A549 (cell line): Measurements from ENCODE around the gene NEUROG2. TPM values are rescaled to one million over a fixed set of nuclear protein-coding genes. Genes with fewer than 3 reads are reported as not detected.
"Not testable (repeated sequence)": the region's sequence is repeated elsewhere in the genome, so short reads cannot be mapped to it uniquely, and the experiment has no call there.

ENCODE experiments used
- ATAC-seq, 2 experiments: fragments of 200-7000 bp in 1 of 2; fragments of >200 bp in 1 of 2; cut with Nextera tagmentation in 1 of 2; cut with Tn5 transposase in 1 of 2; 3 replicates each; pipeline versions ENCODE4 v1.8.0 to v1.9.1; 2018 to 2020; ENCODE audit warnings: mild to moderate bottlenecking in 1 of 2, moderate library complexity in 1 of 2
- CTCF ChIA-PET: fragments of 300-600 bp; sonication (Branson Sonifier 250); formaldehyde crosslinking; extraction: SDS; loops from one replicate; lab custom pipeline; 2021; ENCODE audit warnings: antibody characterized with exemption, inconsistent platforms; lab: Yijun Ruan, JAX
- POLR2A ChIA-PET: fragments of 350-600 bp; formaldehyde crosslinking; extraction: SDS; loops from one replicate; lab custom pipeline; 2021; ENCODE audit warnings: antibody characterized with exemption, inconsistent platforms; lab: Yijun Ruan, JAX
- DNase-seq, 2 experiments: peaks; one replicate each; pipeline versions ENCODE4 v3.0.0 to v3.0.0-alpha.2; 2011 to 2016; ENCODE audit warnings: low read depth in 1 of 2, low spot score in 1 of 2
- FAIRE-seq: peaks from 2 replicates; lab custom pipeline; 2011; peaks lifted over from hg19 to GRCh38; lab: Jason Lieb, UNC
- H3K27ac ChIP-seq, 2 experiments: fragments of >200 bp; sonication (Bioruptor Twin); formaldehyde crosslinking; 3 replicates each; pipeline ENCODE4 v1.5.1; 2016 to 2017
- H3K4me1 ChIP-seq: fragments of >200 bp; sonication (Bioruptor Twin); formaldehyde crosslinking; 3 replicates; pipeline ENCODE4 v1.6.1; 2016
- H3K4me2 ChIP-seq: fragments of >200 bp; sonication (Bioruptor Twin); formaldehyde crosslinking; 3 replicates; pipeline ENCODE4 v1.6.1; 2016
- H3K4me3 ChIP-seq: fragments of >200 bp; sonication (Bioruptor Twin); formaldehyde crosslinking; 3 replicates; pipeline ENCODE4 v1.5.1; 2016
- H3K9me3 ChIP-seq: fragments of >200 bp; sonication (Bioruptor Twin); formaldehyde crosslinking; 3 replicates; pipeline ENCODE4 v1.6.1; 2016
- BCL3 ChIP-seq: fragments of >200 bp; sonication (Bioruptor Twin); formaldehyde crosslinking; IDR thresholded peaks from 3 replicates; pipeline ENCODE4 v1.6.1; 2016
- CHD2 ChIP-seq: fragments of 150-350 bp; IDR thresholded peaks from 2 replicates; pipeline ENCODE4 v1.6.1; 2014; ENCODE audit warnings: low read length; ENCODE audit not compliant: partially characterized antibody
- CTCF ChIP-seq: fragments of >200 bp; sonication (Bioruptor Twin); formaldehyde crosslinking; IDR thresholded peaks from 3 replicates; pipeline ENCODE4 v1.5.1; 2016
- EP300 ChIP-seq, 2 experiments: fragments of >200 bp; sonication (Bioruptor Twin); formaldehyde crosslinking; IDR thresholded peaks; 2 replicates in 1 of 2; 3 replicates in 1 of 2; pipeline ENCODE4 v1.6.1; 2016 to 2017
- FOSL2 ChIP-seq, 2 experiments: fragments of 450-650 bp in 1 of 2; fragments of >200 bp in 1 of 2; sonication (Bioruptor Twin) in 1 of 2; formaldehyde crosslinking; IDR thresholded peaks; 2 replicates each; pipeline versions ENCODE4 v1.5.0 to v1.6.1; 2016 to 2020; ENCODE audit warnings: mild to moderate bottlenecking in 1 of 2, moderate library complexity in 1 of 2
- HOXA7 ChIP-seq: fragments of 250-450 bp; sonication (Bioruptor Pico); IDR thresholded peaks from 2 replicates; pipeline ENCODE4 v1.5.0; 2020; ENCODE audit warnings: mild to moderate bottlenecking, moderate library complexity
- HOXB5 ChIP-seq: fragments of 250-450 bp; sonication (Bioruptor Pico); IDR thresholded peaks from 2 replicates; pipeline ENCODE4 v1.5.0; 2020; ENCODE audit warnings: mild to moderate bottlenecking, moderate library complexity
- MAX ChIP-seq: IDR thresholded peaks from 2 replicates; pipeline ENCODE4 v1.6.1; 2012
- MAZ ChIP-seq: fragments of 150-350 bp; IDR thresholded peaks from 2 replicates; pipeline ENCODE4 v1.6.1; 2014; ENCODE audit warnings: antibody characterized with exemption, low read depth, low read length, borderline replicate concordance
- NPAS2 ChIP-seq: fragments of 250-450 bp; sonication (Bioruptor Pico); IDR thresholded peaks from 2 replicates; pipeline ENCODE4 v1.8.0; 2022; ENCODE audit warnings: mild to moderate bottlenecking, moderate library complexity, borderline replicate concordance
- PHF8 ChIP-seq: fragments of 200-600 bp; sonication (generic); IDR thresholded peaks from 2 replicates; pipeline ENCODE4 v1.6.1; 2016; ENCODE audit warnings: low read depth, mild to moderate bottlenecking, antibody characterized with exemption, moderate library complexity, borderline replicate concordance
- RAD21 ChIP-seq, 2 experiments: fragments of >200 bp in 1 of 2; sonication (Bioruptor Twin) in 1 of 2; formaldehyde crosslinking in 1 of 2; IDR thresholded peaks in 1 of 2; conservative IDR thresholded peaks in 1 of 2; 2 replicates in 1 of 2; 3 replicates in 1 of 2; pipeline ENCODE4 v1.6.1; 2012 to 2018; ENCODE audit warnings: inconsistent platforms in 1 of 2
- SMC3 ChIP-seq: fragments of >200 bp; sonication (Bioruptor Twin); formaldehyde crosslinking; IDR thresholded peaks from 3 replicates; pipeline ENCODE4 v1.6.1; 2018; ENCODE audit warnings: inconsistent platforms
- WGBS: methylation state at CpG from one replicate; pipeline ENCODE4 v1.1.6; 2017; ENCODE audit errors: missing lambda C conversion rate; 5-methylcytosine and 5-hydroxymethylcytosine counted together
- polyA plus RNA-seq, 4 experiments: library from polyadenylated mRNA; depleted of rRNA in 3 of 4; stranded (reverse); fragments of >200 nt; fragmentation: RNase III in 1 of 4; extraction: RNeasy Plus Mini Kit Qiagen cat#74134 plus additional on column Dnase treatment in 1 of 4; gene quantifications; 2 replicates in 3 of 4; 3 replicates in 1 of 4; pipeline ENCODE4 v1.2.3, GENCODE V29; 2011 to 2017

The NEUROG2 gene
- polyA plus RNA-seq, 2 of the 4 experiments (the other 2 are of a cell fraction): not detected

GRCh38 chr4:112523764-112524505 lies 8.0 kb upstream of the NEUROG2 start:
- peak; percentile 30 to 54 for DNase-seq
- WGBS: 9% methylated on average over 12 of the region's 46 CpGs
- ChIA-PET POLR2A (no interaction called here), CTCF (interaction anchor here (0.5 to 4.7 kb wide), 33 partner anchors 9 to 425 kb away, joined by 3 to 36 read pairs (median 3); partner anchors contain the start of gene TIFA)
- Histone ChIP-seq H3K4me3 (peak overlapping the region; percentile 55), H3K9me3 (peaks cover 12% of the 10 kb centered on the region), H3K4me1 (no peaks in the 10 kb centered on the region), H3K27ac (peak overlapping the region in 1 of 2 experiments; percentile 41; a peak in 1 of 6 replicates), H3K4me2 (peak overlapping the region; percentile 96)
- no peak for FAIRE-seq
- ATAC-seq: peak; percentile 89 to 97
- TF ChIP-seq EP300 (IDR thresholded peaks at IDR 0.05) (no peak), CTCF (peak; percentile 72), CHD2 (no peak), MAZ (no peak), RAD21 (conservative IDR thresholded peaks at IDR 0.05 in 1 of 2, IDR thresholded peaks at IDR 0.05 in 1 of 2) (peak; percentile 59 to 79), SMC3 (peak; percentile 80)

- ATAC-seq (peak; percentile 35 to 69; a peak in 4 of 6 replicates), FAIRE-seq (no peak), DNase-seq (peak in 1 of 2 experiments; percentile 22)
- Histone ChIP-seq H3K4me3 (peak overlapping the region; percentile 55), H3K4me1 (no peaks in the 10 kb centered on the region), H3K27ac (0 out of 6 replicates have a peak overlapping the region, but pooled peaks of 1 of the 2 experiments have one; percentile 41), H3K4me2 (peak overlapping the region; percentile 96), H3K9me3 (peaks cover 12% of the 10 kb centered on the region)
- TF ChIP-seq HOXA7 (CRISPR knock-in tag): no peak
- no peak for TF ChIP-seq HOXB5 (CRISPR knock-in tag)
- no peak for TF ChIP-seq CHD2
- TF ChIP-seq BCL3: no peak
- no peak for TF ChIP-seq PHF8
- no peak for TF ChIP-seq FOSL2 (IDR thresholded peaks at IDR 0.05)
- TF ChIP-seq FOSL2 (CRISPR knock-in tag; IDR thresholded peaks at IDR 0.05): no peak
- no peak for TF ChIP-seq MAX
- no peak for TF ChIP-seq NPAS2
- POLR2A ChIA-PET: no interaction called here
- CTCF ChIA-PET: interaction anchor here (0.6 to 4.7 kb wide), 10 partner anchors 11 to 384 kb away, joined by 3 to 36 read pairs (median 3); no protein-coding TSS in a partner anchor
- WGBS: 65% methylated on average over 36 of the region's 37 CpGs
Observed at GRCh38 chr4:112523008-112523721, 7.2 kb upstream of the NEUROG2 start.

- H3K9me3 ChIP-seq: peaks cover 12% of the 10 kb centered on the region
- H3K4me2 ChIP-seq, H3K27ac ChIP-seq, POLR2A ChIA-PET, ATAC-seq, DNase-seq, H3K4me1 ChIP-seq, H3K4me3 ChIP-seq, FAIRE-seq: not testable (repeated sequence)
- 89% methylated on average over 17 of the region's 17 CpGs for WGBS
- CTCF ChIA-PET: interaction anchor here (0.6 to 4.7 kb wide), 8 partner anchors 10 to 644 kb away, joined by 3 to 36 read pairs (median 3); no protein-coding TSS in a partner anchor
Observed at GRCh38 chr4:112522431-112522830, 6.5 kb upstream of the NEUROG2 start.
